HG02623 (cell line): ENCODE data around the gene FXYD4.

Experiments used
- ATAC-seq: cut with Tn5 transposase; IDR thresholded peaks from one replicate; pipeline ENCODE4 v1.9.1; 2021; ENCODE audit warnings: moderate library complexity; ENCODE audit not compliant: unreplicated experiment

The FXYD4 gene

GRCh38 chr10:43394868-43395267 is 23.4 kb downstream of the FXYD4 start:
- ATAC-seq: no peak

- no peak for ATAC-seq
Observed at GRCh38 chr10:43395571-43396060, 24.2 kb downstream of the FXYD4 start.

- ATAC-seq: peak; percentile 51
Observed at GRCh38 chr10:43396061-43396927, 24.9 kb downstream of the FXYD4 start.

- peak; percentile 82 for ATAC-seq
Observed at GRCh38 chr10:43396928-43397624, 25.6 kb downstream of the FXYD4 start.

GRCh38 chr10:43398939-43399319 is 27.5 kb downstream of the FXYD4 start:
- no peak for ATAC-seq

DNA sequence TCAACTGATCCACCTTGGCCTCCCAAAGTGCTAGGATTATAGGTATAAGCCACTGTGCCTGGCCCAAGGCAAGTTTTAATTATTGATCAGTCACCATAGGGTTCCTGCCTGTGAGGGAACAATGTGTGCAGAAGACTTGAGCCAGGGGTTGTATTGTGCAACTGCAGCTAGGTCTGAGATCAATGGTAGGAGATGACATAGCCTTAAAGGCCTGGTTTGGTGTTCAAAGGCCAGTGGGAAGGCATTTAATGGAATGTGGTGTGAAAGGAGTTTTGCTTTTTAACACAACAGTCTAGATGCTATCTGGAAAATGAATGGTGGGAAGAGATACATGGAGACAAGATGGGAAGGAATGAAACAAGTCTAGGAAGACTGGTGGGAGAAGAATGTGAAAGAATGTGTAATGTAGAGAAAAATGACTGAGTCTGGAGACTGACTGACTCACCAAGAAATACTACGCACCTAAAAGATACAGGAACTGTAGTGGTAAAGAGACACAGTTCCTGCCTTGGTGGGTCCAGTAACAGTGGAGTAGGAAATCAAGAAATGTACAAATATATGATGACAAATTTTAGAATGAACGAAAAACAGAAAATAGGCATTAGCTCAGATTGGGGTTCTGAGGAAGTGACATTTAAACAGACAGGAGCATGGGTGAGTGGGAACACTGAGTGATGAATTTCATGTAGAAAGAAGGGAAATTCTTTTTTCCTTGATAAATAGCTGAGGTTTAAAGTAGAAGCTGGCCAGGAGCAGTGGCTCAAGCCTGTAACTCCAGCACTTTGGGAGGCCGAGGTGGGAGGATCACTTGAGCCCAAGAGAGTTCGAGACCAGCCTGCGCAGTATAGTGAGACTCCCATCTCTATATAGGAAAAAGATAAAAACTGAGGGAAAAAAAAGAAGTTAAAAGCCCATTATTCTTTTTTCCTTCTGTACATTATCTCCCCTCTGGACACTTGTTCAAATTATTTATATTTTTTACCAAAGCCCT is 28.2 kb downstream of the FXYD4 start:
- no peak for ATAC-seq

GRCh38 chr10:43401627-43402026 is 30.2 kb downstream of the FXYD4 start:
- no peak for ATAC-seq

- ATAC-seq: no peak
Observed at GRCh38 chr10:43402176-43402575, 30.7 kb downstream of the FXYD4 start.

GRCh38 chr10:43402880-43403452 is 31.5 kb downstream of the FXYD4 start:
- ATAC-seq: no peak

- ATAC-seq: no peak
Observed at GRCh38 chr10:43403911-43404703, 32.7 kb downstream of the FXYD4 start.

GRCh38 chr10:43404704-43405084 is 33.3 kb downstream of the FXYD4 start:
- ATAC-seq: no peak

- peak; percentile 24 for ATAC-seq
Observed at GRCh38 chr10:43407148-43407575, 35.7 kb downstream of the FXYD4 start.

- peak; percentile 44 for ATAC-seq
Observed at GRCh38 chr10:43407576-43408330, 36.3 kb downstream of the FXYD4 start.

DNA sequence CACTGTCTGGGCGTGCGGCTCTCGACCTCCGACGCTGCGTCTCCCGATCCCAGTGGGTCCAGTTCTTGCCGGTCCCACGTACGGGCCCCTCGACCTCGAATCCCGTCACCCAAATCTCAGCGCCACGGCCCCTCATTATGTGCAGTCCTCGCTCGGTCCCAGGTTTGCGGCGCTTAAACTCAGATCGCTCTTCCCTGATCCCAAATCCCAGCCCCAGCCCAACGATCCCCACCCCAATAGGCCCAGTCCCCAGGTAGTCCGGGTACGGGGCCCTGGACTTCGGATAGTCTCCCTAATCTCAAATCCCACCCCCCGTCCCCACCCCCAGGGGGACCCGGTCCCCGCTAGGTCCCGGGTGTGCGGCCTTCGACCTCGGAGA is 36.9 kb downstream of the FXYD4 start:
- no peak for ATAC-seq

GRCh38 chr10:43408710-43409384 is 37.4 kb downstream of the FXYD4 start, which contains the start of gene HNRNPF:
TSS of gene HNRNPF (minus strand) at chr10:43409186. CDS start at chr10:43387884, 21,302 bp downstream.
- ATAC-seq: peak; percentile 56

DNA sequence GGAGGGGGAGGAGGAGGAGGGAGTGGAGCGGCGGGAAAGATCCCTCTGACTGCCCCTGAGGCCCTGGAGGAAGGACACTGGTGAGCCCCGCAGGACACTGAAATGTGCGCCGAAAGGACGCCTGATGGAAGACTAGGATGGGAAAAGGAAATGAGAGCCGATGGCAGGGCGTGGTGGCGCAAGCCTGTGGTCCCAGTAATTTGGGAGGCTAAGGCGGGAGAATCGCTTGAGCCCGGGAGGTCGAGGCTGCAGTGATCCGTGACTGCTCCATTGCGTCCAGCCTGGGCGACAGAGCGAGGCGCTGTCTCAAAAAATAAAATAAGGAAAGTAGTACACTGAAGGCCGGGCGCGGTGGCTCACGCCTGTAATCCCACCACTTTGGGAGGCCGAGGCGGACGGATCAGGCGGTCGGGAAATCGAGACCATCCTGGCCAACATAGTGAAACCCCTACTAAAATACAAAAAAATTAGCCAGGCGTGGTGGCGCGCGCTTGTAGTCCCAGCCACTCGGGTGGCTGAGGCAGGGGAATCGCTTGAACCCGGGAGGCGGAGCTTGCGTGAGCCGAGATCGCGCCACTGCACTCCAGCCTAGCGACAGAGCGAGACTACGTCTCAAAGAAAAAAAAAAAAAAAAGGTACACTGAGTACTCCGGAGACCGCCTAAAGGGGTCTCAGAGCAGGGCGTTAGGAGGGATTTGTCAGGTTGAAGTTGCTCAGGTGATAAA is 38.1 kb downstream of the FXYD4 start:
- ATAC-seq: no peak

- no peak for ATAC-seq
Observed at GRCh38 chr10:43410345-43410744, 38.9 kb downstream of the FXYD4 start.

DNA sequence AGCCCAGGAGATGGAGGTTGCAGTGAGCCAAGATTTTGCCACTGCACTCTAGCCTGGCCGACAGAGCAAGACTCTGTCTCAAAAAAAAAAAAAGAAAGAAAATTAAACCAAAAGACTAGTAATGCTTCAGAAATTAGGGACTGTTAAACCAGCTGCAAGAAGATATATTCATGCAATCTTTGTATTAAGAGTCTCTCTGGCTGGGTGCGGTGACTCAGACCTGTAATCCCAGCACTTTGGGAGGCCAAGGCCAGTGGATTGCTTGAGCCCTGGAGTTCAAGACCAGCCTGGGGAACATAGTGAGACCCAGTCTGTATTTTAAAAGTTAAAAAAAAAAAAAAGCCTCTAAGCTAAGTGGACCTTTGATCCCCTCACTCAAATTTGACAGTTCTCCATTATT is 40.1 kb downstream of the FXYD4 start:
- no peak for ATAC-seq
